ENCODE measurements around the gene BAIAP2L1.

DNA sequence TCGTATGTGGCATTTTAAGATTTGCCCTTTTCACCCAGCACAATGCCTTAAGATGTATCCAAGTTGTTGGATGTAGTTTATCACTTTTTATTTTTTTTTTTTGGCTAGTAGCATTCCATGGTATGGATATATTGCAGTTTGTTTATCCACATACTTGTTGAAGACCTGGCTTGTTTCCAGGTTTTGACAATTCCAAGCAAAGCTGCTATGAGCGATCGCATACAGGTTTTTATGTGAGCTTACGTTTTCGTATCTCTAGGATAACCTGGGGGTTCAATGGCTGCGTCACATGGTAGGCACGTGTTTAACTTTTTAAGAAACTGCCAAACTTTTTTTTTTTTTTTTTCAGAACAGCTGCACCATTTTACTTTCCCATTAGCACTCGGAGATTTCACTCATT, 32.2 kb downstream of the BAIAP2L1 start:
- TF ChIP-seq, protein P1, sequence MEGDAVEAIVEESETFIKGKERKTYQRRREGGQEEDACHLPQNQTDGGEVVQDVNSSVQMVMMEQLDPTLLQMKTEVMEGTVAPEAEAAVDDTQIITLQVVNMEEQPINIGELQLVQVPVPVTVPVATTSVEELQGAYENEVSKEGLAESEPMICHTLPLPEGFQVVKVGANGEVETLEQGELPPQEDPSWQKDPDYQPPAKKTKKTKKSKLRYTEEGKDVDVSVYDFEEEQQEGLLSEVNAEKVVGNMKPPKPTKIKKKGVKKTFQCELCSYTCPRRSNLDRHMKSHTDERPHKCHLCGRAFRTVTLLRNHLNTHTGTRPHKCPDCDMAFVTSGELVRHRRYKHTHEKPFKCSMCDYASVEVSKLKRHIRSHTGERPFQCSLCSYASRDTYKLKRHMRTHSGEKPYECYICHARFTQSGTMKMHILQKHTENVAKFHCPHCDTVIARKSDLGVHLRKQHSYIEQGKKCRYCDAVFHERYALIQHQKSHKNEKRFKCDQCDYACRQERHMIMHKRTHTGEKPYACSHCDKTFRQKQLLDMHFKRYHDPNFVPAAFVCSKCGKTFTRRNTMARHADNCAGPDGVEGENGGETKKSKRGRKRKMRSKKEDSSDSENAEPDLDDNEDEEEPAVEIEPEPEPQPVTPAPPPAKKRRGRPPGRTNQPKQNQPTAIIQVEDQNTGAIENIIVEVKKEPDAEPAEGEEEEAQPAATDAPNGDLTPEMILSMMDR (IDR thresholded peaks at IDR 0.05): no peak
- no peak for TF ChIP-seq POLR2A (IDR thresholded peaks at IDR 0.05)

Data from uterus (tissue), 2 donors.